Measurements from ENCODE around the gene PCDHB12.
"Not testable (repeated sequence)": the region's sequence is repeated elsewhere in the genome, so short reads cannot be mapped to it uniquely, and the experiment has no call there.

PCDHB12 gene

GRCh38 chr5:141210281-141210680 lies 1.8 kb downstream of the PCDHB12 start:
- not testable (repeated sequence) for DNase-seq

- not testable (repeated sequence) for DNase-seq
These were observed 2.3 kb downstream of the PCDHB12 start for GRCh38 chr5:141210849-141211248.

- DNase-seq, result peak in 1 of 2 donors; percentile 12
These were observed 5.3 kb downstream of the PCDHB12 start, which contains the start of gene PCDHB13 for GRCh38 chr5:141213656-141214339. PCDHB13 (plus strand) TSS chr5:141213919; CDS start chr5:141214124, 205 bp downstream.

GRCh38 chr5:141214583-141214982 lies 6.1 kb downstream of the PCDHB12 start:
- DNase-seq, result not testable (repeated sequence)

GRCh38 chr5:141215504-141215903 lies 7.0 kb downstream of the PCDHB12 start:
- not testable (repeated sequence) for DNase-seq

GRCh38 chr5:141216035-141216434 lies 7.5 kb downstream of the PCDHB12 start:
- not testable (repeated sequence) for DNase-seq

GRCh38 chr5:141223112-141223783 lies 14.7 kb downstream of the PCDHB12 start, which contains the start of gene PCDHB14:
PCDHB14 (plus strand) TSS chr5:141223343; CDS start chr5:141223506, 163 bp downstream.
- DNase-seq, result peak in 1 of 2 donors; percentile 2

GRCh38 chr5:141224844-141225243 lies 16.3 kb downstream of the PCDHB12 start:
- not testable (repeated sequence) for DNase-seq

- not testable (repeated sequence) for DNase-seq
These were observed 16.9 kb downstream of the PCDHB12 start for GRCh38 chr5:141225421-141225820.

- no peak for DNase-seq
These were observed 25.7 kb downstream of the PCDHB12 start for GRCh38 chr5:141234109-141234667.

GRCh38 chr5:141235922-141236321 lies 27.4 kb downstream of the PCDHB12 start:
- not testable (repeated sequence) for DNase-seq

- DNase-seq, result no peak
These were observed 28.2 kb downstream of the PCDHB12 start for GRCh38 chr5:141236516-141237313.

- DNase-seq, result no peak
These were observed 33.0 kb downstream of the PCDHB12 start for GRCh38 chr5:141241496-141241895.

GRCh38 chr5:141245250-141245717 lies 36.8 kb downstream of the PCDHB12 start, which contains the start of gene PCDHB15:
PCDHB15 (plus strand) TSS chr5:141245395; CDS start chr5:141245579, 184 bp downstream.
- DNase-seq, result peak in 1 of 2 donors; percentile 6

GRCh38 chr5:141246971-141247370 lies 38.5 kb downstream of the PCDHB12 start:
- not testable (repeated sequence) for DNase-seq

GRCh38 chr5:141247434-141247833 lies 38.9 kb downstream of the PCDHB12 start:
- DNase-seq, result not testable (repeated sequence)

- DNase-seq, result no peak
These were observed 42.1 kb downstream of the PCDHB12 start for GRCh38 chr5:141250576-141250975.

- no peak for DNase-seq
These were observed 49.9 kb downstream of the PCDHB12 start for GRCh38 chr5:141258464-141258863.

- DNase-seq, result no peak
These were observed 50.4 kb downstream of the PCDHB12 start for GRCh38 chr5:141258948-141259347.

- no peak for DNase-seq
These were observed 52.1 kb downstream of the PCDHB12 start for GRCh38 chr5:141260458-141261237.

- DNase-seq, result no peak
These were observed 52.7 kb downstream of the PCDHB12 start for GRCh38 chr5:141261238-141261546.

All from CD4-positive, alpha-beta T cell treated with Interleukin-1 beta for 1 hour (primary cell).